ENCODE data around the gene B3GALT6. TPM values are rescaled to one million over a fixed set of nuclear protein-coding genes. Genes with fewer than 3 reads are reported as not detected.

The B3GALT6 gene
- total RNA-seq, 1 experiment from 2014 or later, result 27.1 TPM

GRCh38 chr1:1217621-1218523, 14.2 kb upstream of the B3GALT6 start:
- Mint-ChIP-seq H3K4me1 (peaks cover 0 to 4% of the 10 kb centered on the region in 2 experiments; a peak in 1 of 4 replicates), H3K36me3 (ENCODE audit: insufficient read depth in 1 of 3, low read depth in 3 of 3) (peaks cover 17 to 41% (median 32%) of the 10 kb centered on the region in 3 experiments; a peak in 6 of 7 replicates), H3K27me3 (ENCODE audit: low read depth) (no peaks in the 10 kb centered on the region; the same call in 1 of the 2 replicates), H3K4me3 (no peak overlapping the region), H3K9me3 (no peaks in the 10 kb centered on the region; a peak in 1 of 5 replicates), H3K27ac (peak overlapping the region in 1 of 3 experiments; percentile 40; a peak in 1 of 7 replicates)
- no peak overlapping the region for H4K5ac ChIP-seq (ENCODE audit: insufficient read length, low read depth, low read length)
- H3K56ac ChIP-seq (ENCODE audit: insufficient read length, low read depth, low read length), result no peak overlapping the region
- H3K9ac ChIP-seq (ENCODE audit: extremely low read depth, insufficient read length, low read length), result no peak overlapping the region
- H2BK15ac ChIP-seq (ENCODE audit: low read depth, low read length), result no peak overlapping the region
- no peak overlapping the region for H3K27ac ChIP-seq (ENCODE audit: insufficient read length, low read depth, low read length)
- H3K79me1 ChIP-seq (ENCODE audit: insufficient read depth, low read depth, low read length, poor library complexity, severe bottlenecking), result no peaks in the 10 kb centered on the region
- no peak overlapping the region for H2BK5ac ChIP-seq (ENCODE audit: insufficient read length, low read length)
- no peaks in the 10 kb centered on the region for H3K79me2 ChIP-seq (ENCODE audit: insufficient read depth, low read length)
- H4K8ac ChIP-seq (replicated peaks; ENCODE audit: insufficient read length, low read depth, low read length), result no peak overlapping the region
- H2BK20ac ChIP-seq (ENCODE audit: low read depth, low read length, poor library complexity, severe bottlenecking), result no peak overlapping the region
- DNase-seq, result no peak
- H2AFZ ChIP-seq (ENCODE audit: low read length), result no peak overlapping the region
- H2BK12ac ChIP-seq (ENCODE audit: insufficient read length, low read depth, low read length), result no peak overlapping the region
- H3K14ac ChIP-seq (ENCODE audit: insufficient read depth, low read length), result no peak overlapping the region
- H3K9me3 ChIP-seq (ENCODE audit: control insufficient read depth, low read depth, low read length), result no peaks in the 10 kb centered on the region
- H4K20me1 ChIP-seq (ENCODE audit: control insufficient read depth, insufficient read depth, insufficient read length), result no peaks in the 10 kb centered on the region
- H3K4ac ChIP-seq (ENCODE audit: low read depth, low read length), result no peak overlapping the region
- no peak overlapping the region for H4K91ac ChIP-seq (ENCODE audit: insufficient read length, low read depth, low read length)
- no peak for TF ChIP-seq CTCF (conservative IDR thresholded peaks at IDR 0.05)
- H3K23me2 ChIP-seq (ENCODE audit: insufficient read length, low read depth, low read length, poor library complexity, severe bottlenecking), result no peaks in the 10 kb centered on the region
- no peaks in the 10 kb centered on the region for H3K27me3 ChIP-seq (ENCODE audit: insufficient read depth, low read length)
- H3K4me2 ChIP-seq (ENCODE audit: insufficient read depth, insufficient read length, low read length), result no peak overlapping the region
- H3K18ac ChIP-seq (ENCODE audit: insufficient read length, low read depth, low read length), result no peak overlapping the region
- H3K4me1 ChIP-seq (ENCODE audit: insufficient read depth, low read length), result no peaks in the 10 kb centered on the region
- H3T11ph ChIP-seq (ENCODE audit: low read length), result no peak overlapping the region
- WGBS (ENCODE audit: extremely low coverage, insufficient read length, low lambda C conversion rate), result no CpG with 5 or more reads among the region's 52 CpGs
- no peak overlapping the region for H2AK5ac ChIP-seq (ENCODE audit: insufficient read length, low read length)
- no peak overlapping the region for H2BK120ac ChIP-seq (ENCODE audit: low read depth, low read length, poor library complexity, severe bottlenecking)
- no peak overlapping the region for H3K23ac ChIP-seq (ENCODE audit: insufficient read length, low read depth, low read length)

Data from H9 (cell line).